Activated CD8-positive, alpha-beta memory T cell treated with anti-CD3 and anti-CD28 coated beads, Interleukin-2, amount 50 U/mL, for 24 hours (primary cell): ENCODE data around the gene SSMEM1.
"Not testable (repeated sequence)": the region's sequence is repeated elsewhere in the genome, so short reads cannot be mapped to it uniquely, and the experiment has no call there.

Experiments used
- DNase-seq: peaks from one replicate; pipeline ENCODE4 v3.0.0-alpha.2; 2020; ENCODE audit errors: extremely low read depth

The SSMEM1 gene

GRCh38 chr7:130246491-130246890 is 38.8 kb downstream of the SSMEM1 start:
- not testable (repeated sequence) for DNase-seq

- not testable (repeated sequence) for DNase-seq
Measured at GRCh38 chr7:130248842-130249241, 41.2 kb downstream of the SSMEM1 start.

DNA sequence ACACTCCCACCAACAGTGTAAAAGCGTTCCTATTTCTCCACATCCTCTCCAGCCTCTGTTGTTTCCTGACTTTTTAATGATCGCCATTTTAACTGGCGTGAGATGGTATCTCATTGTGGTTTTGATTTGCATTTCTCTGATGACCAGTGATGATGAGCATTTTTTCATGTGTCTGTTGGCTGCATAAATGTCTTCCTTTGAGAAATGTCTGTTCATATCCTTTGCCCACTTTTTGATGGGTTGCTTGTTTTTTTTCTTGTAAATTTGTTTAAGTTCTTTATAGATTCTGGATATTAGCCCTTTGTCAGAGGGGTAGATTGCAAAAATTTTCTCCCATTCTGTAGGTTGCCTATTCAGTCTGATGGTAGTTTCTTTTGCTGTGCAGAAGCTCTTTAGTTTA is 42.0 kb downstream of the SSMEM1 start:
- DNase-seq: not testable (repeated sequence)

- no peak for DNase-seq
Measured at GRCh38 chr7:130254555-130254954, 46.9 kb downstream of the SSMEM1 start.

DNA sequence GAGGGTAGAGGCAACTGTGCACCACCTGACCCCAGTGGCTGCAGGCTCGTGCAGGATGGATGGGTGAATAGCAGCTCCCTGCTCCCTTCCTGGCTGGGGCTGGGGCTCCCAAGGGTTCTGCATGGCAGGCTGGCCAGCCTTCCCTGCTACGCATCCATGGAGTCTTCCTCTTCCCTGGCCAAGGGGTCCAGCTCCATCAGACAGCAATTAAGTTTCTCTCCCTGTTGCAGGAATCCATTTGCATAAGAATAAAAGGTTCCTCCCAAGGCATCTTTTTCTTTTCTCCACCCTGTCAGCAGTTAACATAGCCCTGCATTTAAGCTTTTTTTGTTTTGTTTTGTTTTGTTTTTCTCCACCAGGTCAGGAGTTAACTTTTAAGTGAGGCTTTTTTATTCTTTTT is 49.0 kb downstream of the SSMEM1 start:
- DNase-seq: no peak

DNA sequence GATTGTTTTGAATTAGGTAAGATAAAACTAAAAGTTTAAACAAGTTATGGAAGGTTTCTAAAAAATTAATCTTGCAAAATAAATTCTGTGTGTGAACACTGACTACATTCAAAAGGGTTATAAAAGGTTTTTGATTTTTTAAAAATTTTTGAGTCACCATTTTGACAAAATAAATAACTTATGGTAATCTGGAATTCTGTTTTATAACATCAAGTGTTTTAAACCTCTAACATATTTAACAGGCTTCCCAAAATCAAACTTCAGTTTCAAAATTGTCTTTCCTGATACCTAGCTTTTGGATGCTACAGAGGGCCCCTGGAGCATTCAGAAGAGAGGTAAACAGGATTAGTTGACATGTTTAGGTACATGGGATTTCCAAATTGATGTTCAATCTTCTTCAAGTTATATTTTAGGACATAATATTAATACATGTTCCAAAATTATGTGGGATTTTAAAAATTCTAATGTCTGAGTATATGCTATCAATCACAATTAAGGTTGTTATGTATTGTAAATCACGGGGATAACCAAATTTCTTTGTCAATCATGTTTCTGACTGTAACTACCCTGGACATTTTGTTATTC is 50.9 kb downstream of the SSMEM1 start:
- DNase-seq: no peak

DNA sequence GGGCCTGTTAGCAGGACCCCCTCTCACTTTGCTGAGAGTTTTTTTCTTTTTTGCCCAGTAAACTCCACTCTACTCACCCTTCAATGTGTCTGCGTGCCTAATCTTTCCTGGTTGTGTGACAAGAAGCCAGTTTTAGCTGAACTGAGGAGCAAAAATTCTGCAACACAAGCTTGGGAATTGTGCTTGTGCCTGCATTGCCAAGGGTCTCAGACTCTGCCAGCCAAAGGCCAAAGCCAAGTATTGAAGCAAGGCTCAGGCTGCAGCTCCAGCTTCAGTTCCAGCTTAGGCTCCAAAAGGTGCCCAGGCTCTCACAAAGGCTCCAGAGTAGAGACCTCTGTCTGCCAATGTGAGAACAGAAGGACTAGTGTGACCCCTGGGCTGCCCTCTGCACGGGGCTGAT is 54.8 kb downstream of the SSMEM1 start:
- no peak for DNase-seq

GRCh38 chr7:130263130-130263529 is 55.5 kb downstream of the SSMEM1 start:
- DNase-seq: no peak
